Retinal pigment epithelial cell (primary cell): ENCODE results near the gene ATP6V1C2.

Experiments
- DNase-seq: peaks from one replicate; pipeline ENCODE4 v3.0.0-alpha.2; 2010; ENCODE audit warnings: low read depth
- H3K4me3 ChIP-seq: 2 replicates; pipeline ENCODE4 v1.5.1; 2011; ENCODE audit warnings: mild to moderate bottlenecking, low read length, control low read depth, moderate library complexity
- CTCF ChIP-seq: conservative IDR thresholded peaks from 2 replicates; pipeline ENCODE4 v1.5.1; 2011; ENCODE audit warnings: low read depth, low read length, control low read depth, inconsistent platforms

The ATP6V1C2 gene

GRCh38 chr2:10833021-10833420 lies 111.6 kb downstream of the ATP6V1C2 start:
- no peak for TF ChIP-seq CTCF
- no peak overlapping the region for H3K4me3 ChIP-seq
- no peak for DNase-seq

GRCh38 chr2:10834068-10834655 lies 112.7 kb downstream of the ATP6V1C2 start:
- no peak overlapping the region for H3K4me3 ChIP-seq
- no peak for DNase-seq
- no peak for TF ChIP-seq CTCF
